ENCODE results near the gene GUSB. TPM values are rescaled to one million over a fixed set of nuclear protein-coding genes. Genes with fewer than 3 reads are reported as not detected.
"Not testable (repeated sequence)": the region's sequence is repeated elsewhere in the genome, so short reads cannot be mapped to it uniquely, and the experiment has no call there.

GUSB gene
- total and polyA plus RNA-seq, 2 experiments from 2014 or later, result 33.6 to 47.0 TPM

DNA sequence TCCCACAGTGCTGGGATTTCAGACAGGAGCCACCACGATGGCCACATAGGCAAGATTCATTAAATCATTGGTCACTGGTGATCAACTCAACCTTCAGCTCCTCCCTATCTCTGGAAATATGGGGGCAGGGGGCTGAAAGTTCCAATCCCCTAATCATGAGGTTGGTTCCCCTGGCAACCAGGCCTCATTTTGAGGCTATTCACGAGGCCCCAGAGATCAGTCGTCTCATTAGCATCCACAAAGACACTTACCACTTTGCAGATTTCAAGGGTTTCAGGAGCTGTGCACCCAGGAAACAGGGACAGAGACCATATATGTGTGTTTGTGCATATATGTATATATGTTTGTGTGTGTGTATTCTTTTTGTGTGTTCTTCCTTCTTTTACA, 7.7 kb upstream of the GUSB start:
- Histone ChIP-seq H3K27ac (ENCODE audit: low read depth) (no peak overlapping the region), H3K36me3 (ENCODE audit: insufficient read depth) (no peaks in the 10 kb centered on the region), H2AFZ (no peak overlapping the region), H4K20me1 (replicated peaks; ENCODE audit: insufficient read depth) (no peaks in the 10 kb centered on the region), H3K4me2 (no peak overlapping the region), H3K4me3 (no peak overlapping the region), H3K79me2 (replicated peaks; ENCODE audit: insufficient read depth) (no peaks in the 10 kb centered on the region), H3K27me3 (ENCODE audit: insufficient read depth) (no peaks in the 10 kb centered on the region), H3F3A (replicated peaks; ENCODE audit: low read depth) (no peaks in the 10 kb centered on the region), H3K4me1 (ENCODE audit: insufficient read depth) (no peaks in the 10 kb centered on the region), H3K9me2 (ENCODE audit: insufficient read depth) (no peaks in the 10 kb centered on the region)
- Mint-ChIP-seq H3K9me3 (no peaks in the 10 kb centered on the region), H3K4me3 (no peak overlapping the region), H3K4me1 (no peaks in the 10 kb centered on the region), H3K36me3 (ENCODE audit: low read depth) (no peaks in the 10 kb centered on the region), H3K27me3 (ENCODE audit: insufficient read depth, low read depth, poor library complexity) (peaks cover 4% of the 10 kb centered on the region), H3K27ac (no peak overlapping the region)
- TF ChIP-seq STAT1 (IDR thresholded peaks at IDR 0.05; ENCODE audit: unreplicated experiment) (no peak), POLR2AphosphoS5 (IDR thresholded peaks at IDR 0.05; ENCODE audit: low read depth) (no peak)
- no peak for ATAC-seq
- DNase-seq (ENCODE audit: low spot score), result peak; percentile 10

GRCh38 chr7:65988503-65988902, 6.5 kb upstream of the GUSB start:
- H3K27ac Mint-ChIP-seq; H3K4me3 ChIP-seq; H3K4me3 Mint-ChIP-seq; DNase-seq (ENCODE audit: low spot score); H3K9me2 ChIP-seq (ENCODE audit: insufficient read depth); H3K4me1 ChIP-seq (ENCODE audit: insufficient read depth); H2AFZ ChIP-seq; H3K9me3 Mint-ChIP-seq; H3K79me2 ChIP-seq (replicated peaks; ENCODE audit: insufficient read depth); H3K27me3 ChIP-seq (ENCODE audit: insufficient read depth); H3K4me2 ChIP-seq; H3K4me1 Mint-ChIP-seq; H4K20me1 ChIP-seq (replicated peaks; ENCODE audit: insufficient read depth); H3F3A ChIP-seq (replicated peaks; ENCODE audit: low read depth); H3K36me3 ChIP-seq (ENCODE audit: insufficient read depth); H3K36me3 Mint-ChIP-seq (ENCODE audit: low read depth); ATAC-seq; H3K27ac ChIP-seq (ENCODE audit: low read depth); H3K27me3 Mint-ChIP-seq (ENCODE audit: insufficient read depth, low read depth, poor library complexity): not testable (repeated sequence)

- DNase-seq (ENCODE audit: low spot score) (no peak), ATAC-seq (no peak)
- Histone ChIP-seq H3F3A (replicated peaks; ENCODE audit: low read depth) (no peaks in the 10 kb centered on the region), H3K36me3 (ENCODE audit: insufficient read depth) (no peaks in the 10 kb centered on the region), H3K27ac (ENCODE audit: low read depth) (no peak overlapping the region), H3K4me1 (ENCODE audit: insufficient read depth) (no peaks in the 10 kb centered on the region), H3K9me2 (ENCODE audit: insufficient read depth) (no peaks in the 10 kb centered on the region), H3K27me3 (ENCODE audit: insufficient read depth) (no peaks in the 10 kb centered on the region), H3K79me2 (replicated peaks; ENCODE audit: insufficient read depth) (no peaks in the 10 kb centered on the region), H3K4me2 (no peak overlapping the region), H2AFZ (no peak overlapping the region; the same call in 1 of the 2 replicates), H3K4me3 (no peak overlapping the region), H4K20me1 (replicated peaks; ENCODE audit: insufficient read depth) (no peaks in the 10 kb centered on the region)
- H3K27ac Mint-ChIP-seq, result no peak overlapping the region
- no peaks in the 10 kb centered on the region for H3K4me1 Mint-ChIP-seq
- no peak overlapping the region for H3K4me3 Mint-ChIP-seq
- no peaks in the 10 kb centered on the region for H3K9me3 Mint-ChIP-seq
- peaks cover 4% of the 10 kb centered on the region for H3K27me3 Mint-ChIP-seq (ENCODE audit: insufficient read depth, low read depth, poor library complexity)
- no peaks in the 10 kb centered on the region for H3K36me3 Mint-ChIP-seq (ENCODE audit: low read depth)
- TF ChIP-seq POLR2AphosphoS5 (IDR thresholded peaks at IDR 0.05; ENCODE audit: low read depth) (no peak), REST (IDR thresholded peaks at IDR 0.05; ENCODE audit: unreplicated experiment) (no peak), ZNF114 (CRISPR knock-in tag; IDR thresholded peaks at IDR 0.05) (no peak), EZH2 (IDR thresholded peaks at IDR 0.05; ENCODE audit: low read depth, unreplicated experiment) (no peak), CREB1 (CRISPR knock-in tag; IDR thresholded peaks at IDR 0.05; ENCODE audit: low read depth) (no peak), ZNF331 (CRISPR knock-in tag; IDR thresholded peaks at IDR 0.05; ENCODE audit: low read depth) (no peak)
- TF ChIP-seq, protein P1, sequence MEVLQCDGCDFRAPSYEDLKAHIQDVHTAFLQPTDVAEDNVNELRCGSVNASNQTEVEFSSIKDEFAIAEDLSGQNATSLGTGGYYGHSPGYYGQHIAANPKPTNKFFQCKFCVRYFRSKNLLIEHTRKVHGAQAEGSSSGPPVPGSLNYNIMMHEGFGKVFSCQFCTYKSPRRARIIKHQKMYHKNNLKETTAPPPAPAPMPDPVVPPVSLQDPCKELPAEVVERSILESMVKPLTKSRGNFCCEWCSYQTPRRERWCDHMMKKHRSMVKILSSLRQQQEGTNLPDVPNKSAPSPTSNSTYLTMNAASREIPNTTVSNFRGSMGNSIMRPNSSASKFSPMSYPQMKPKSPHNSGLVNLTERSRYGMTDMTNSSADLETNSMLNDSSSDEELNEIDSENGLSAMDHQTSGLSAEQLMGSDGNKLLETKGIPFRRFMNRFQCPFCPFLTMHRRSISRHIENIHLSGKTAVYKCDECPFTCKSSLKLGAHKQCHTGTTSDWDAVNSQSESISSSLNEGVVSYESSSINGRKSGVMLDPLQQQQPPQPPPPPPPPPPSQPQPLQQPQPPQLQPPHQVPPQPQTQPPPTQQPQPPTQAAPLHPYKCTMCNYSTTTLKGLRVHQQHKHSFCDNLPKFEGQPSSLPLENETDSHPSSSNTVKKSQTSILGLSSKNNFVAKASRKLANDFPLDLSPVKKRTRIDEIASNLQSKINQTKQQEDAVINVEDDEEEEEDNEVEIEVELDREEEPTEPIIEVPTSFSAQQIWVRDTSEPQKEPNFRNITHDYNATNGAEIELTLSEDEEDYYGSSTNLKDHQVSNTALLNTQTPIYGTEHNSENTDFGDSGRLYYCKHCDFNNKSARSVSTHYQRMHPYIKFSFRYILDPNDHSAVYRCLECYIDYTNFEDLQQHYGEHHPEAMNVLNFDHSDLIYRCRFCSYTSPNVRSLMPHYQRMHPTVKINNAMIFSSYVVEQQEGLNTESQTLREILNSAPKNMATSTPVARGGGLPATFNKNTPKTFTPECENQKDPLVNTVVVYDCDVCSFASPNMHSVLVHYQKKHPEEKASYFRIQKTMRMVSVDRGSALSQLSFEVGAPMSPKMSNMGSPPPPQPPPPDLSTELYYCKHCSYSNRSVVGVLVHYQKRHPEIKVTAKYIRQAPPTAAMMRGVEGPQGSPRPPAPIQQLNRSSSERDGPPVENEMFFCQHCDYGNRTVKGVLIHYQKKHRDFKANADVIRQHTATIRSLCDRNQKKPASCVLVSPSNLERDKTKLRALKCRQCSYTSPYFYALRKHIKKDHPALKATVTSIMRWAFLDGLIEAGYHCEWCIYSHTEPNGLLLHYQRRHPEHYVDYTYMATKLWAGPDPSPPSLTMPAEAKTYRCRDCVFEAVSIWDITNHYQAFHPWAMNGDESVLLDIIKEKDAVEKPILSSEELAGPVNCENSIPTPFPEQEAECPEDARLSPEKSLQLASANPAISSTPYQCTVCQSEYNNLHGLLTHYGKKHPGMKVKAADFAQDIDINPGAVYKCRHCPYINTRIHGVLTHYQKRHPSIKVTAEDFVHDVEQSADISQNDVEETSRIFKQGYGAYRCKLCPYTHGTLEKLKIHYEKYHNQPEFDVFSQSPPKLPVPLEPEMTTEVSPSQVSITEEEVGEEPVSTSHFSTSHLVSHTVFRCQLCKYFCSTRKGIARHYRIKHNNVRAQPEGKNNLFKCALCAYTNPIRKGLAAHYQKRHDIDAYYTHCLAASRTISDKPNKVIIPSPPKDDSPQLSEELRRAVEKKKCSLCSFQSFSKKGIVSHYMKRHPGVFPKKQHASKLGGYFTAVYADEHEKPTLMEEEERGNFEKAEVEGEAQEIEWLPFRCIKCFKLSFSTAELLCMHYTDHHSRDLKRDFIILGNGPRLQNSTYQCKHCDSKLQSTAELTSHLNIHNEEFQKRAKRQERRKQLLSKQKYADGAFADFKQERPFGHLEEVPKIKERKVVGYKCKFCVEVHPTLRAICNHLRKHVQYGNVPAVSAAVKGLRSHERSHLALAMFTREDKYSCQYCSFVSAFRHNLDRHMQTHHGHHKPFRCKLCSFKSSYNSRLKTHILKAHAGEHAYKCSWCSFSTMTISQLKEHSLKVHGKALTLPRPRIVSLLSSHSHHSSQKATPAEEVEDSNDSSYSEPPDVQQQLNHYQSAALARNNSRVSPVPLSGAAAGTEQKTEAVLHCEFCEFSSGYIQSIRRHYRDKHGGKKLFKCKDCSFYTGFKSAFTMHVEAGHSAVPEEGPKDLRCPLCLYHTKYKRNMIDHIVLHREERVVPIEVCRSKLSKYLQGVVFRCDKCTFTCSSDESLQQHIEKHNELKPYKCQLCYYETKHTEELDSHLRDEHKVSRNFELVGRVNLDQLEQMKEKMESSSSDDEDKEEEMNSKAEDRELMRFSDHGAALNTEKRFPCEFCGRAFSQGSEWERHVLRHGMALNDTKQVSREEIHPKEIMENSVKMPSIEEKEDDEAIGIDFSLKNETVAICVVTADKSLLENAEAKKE (CRISPR knock-in tag; IDR thresholded peaks at IDR 0.05), result no peak
Measured at GRCh38 chr7:65988084-65988483, 6.1 kb upstream of the GUSB start.

Measured in GM23338 (cell line).